Parietal lobe (tissue), 2 donors: ENCODE measurements around the gene HEG1. TPM values are rescaled to one million over a fixed set of nuclear protein-coding genes. Genes with fewer than 3 reads are reported as not detected.

Experiments
- small RNA-seq: library from RNA; depleted of rRNA; stranded (forward); fragments of <200 nt; gene quantifications from one replicate; pipeline ENCODE3, GENCODE V24; 2014; ENCODE audit warnings: low replicate concordance
- total RNA-seq: library from RNA; depleted of rRNA; stranded (reverse); fragments of >200 nt; gene quantifications from one replicate; pipeline ENCODE4 v1.2.3, GENCODE V29; 2014

HEG1 gene
- 20.0 TPM for total RNA-seq

GRCh38 chr3:125055913-125056745, at the start of gene HEG1:
HEG1 (minus strand) TSS chr3:125055997; CDS start chr3:125055890, 107 bp downstream.

GRCh38 chr3:124934577-124934976, 121.2 kb downstream of the HEG1 start, which contains the start of gene MUC13:
MUC13 (minus strand) TSS chr3:124934751; CDS start chr3:124934712, 39 bp downstream.

Small RNAs within 50 kb of the gene (small RNA-seq; reads per million reads assigned to genes)
- not detected for gene RNA5SP137

Other genes with a start within 250 kb of the HEG1 start
- gene ITGB5, start 168.6 kb downstream of the HEG1 start, total RNA-seq: 19.7 TPM
- not detected for gene MUC13, start 121.2 kb downstream of the HEG1 start, total RNA-seq
- gene SLC12A8, start 156.8 kb upstream of the HEG1 start, total RNA-seq: 6.9 TPM